Heart left ventricle (tissue), 13 donors: ENCODE measurements around the gene CSTF1.

Source experiments
- CTCF ChIP-seq, 12 donors: fragments of 200-600 bp; sonication (generic) in 4 of 12; IDR thresholded peaks; one replicate each; pipeline versions ENCODE4 v1.5.0 to v1.8.0; 2018 to 2022; ENCODE audit warnings: antibody characterized with exemption in 12 of 12, mild to moderate bottlenecking in 5 of 12
- POLR2A ChIP-seq, 2 donors: fragments of 450-650 bp; IDR thresholded peaks; one replicate each; pipeline ENCODE4 v1.6.1; 2017; ENCODE audit warnings: antibody characterized with exemption in 2 of 2, mild to moderate bottlenecking in 2 of 2, moderate library complexity in 2 of 2
- donor health status: ischemic (EF 13 %, LVEDD 7.1; RV severe dilation, severe dysfunction).
- donor health status: DM: no; HTN: yes; CAD: no.
- donor health status: DM: no; HTN: no; CAD: no.
- donor health status: ischemic (EF 25% LVEDD 6.9; RV normal size, moderate dysfunction).
- donor health status: ischemic (EF 25% LVEDD 5.7; RV mildly dilated, moderate dysfunction).
- donor health status: ischemic (EF 35%, LVEDD 5.7; RV mildly dilated, moderate dysfunction).
- donor health status: nonischemic (EF 11% LVEDD 7.7; RV severe dilation, severe dysfunction).
- donor health status: DM: yes; HTN: yes; CAD: no.
- donor health status: PGD.
- donor health status: ischemic (EF 29% LVEDD 5.4; RV normal size, mild dysfunction).
- donor health status: nonischemic (EF 23%, LVEDD 6.1; RV moderate dilation, normal function).

DNA sequence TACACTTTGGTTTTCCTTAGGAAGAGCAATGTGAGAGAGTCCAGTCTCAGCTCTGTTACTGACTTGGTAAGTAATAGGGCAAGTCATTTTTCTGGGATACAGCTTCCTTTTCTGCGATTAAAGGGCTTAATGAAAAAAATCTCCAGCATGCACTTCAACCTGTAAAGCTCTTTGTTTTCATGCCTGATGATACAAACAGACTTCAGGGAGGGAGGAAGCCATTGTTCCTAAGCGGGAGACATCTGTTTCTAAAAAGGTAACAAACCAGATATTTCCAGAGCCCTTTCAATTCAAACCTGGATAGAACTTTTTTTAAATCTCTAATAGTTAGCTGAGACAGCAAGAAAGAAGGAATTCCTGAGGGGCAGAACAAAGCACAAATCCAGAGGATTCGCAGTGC is 14.5 kb downstream of the CSTF1 start:
- TF ChIP-seq CTCF (IDR thresholded peaks at IDR 0.05): no peak
- no peak for TF ChIP-seq POLR2A (IDR thresholded peaks at IDR 0.05)
